Inferior parietal cortex (tissue), 1 donor: ENCODE measurements around the gene GOLGA8S.
"Not testable (repeated sequence)": the region's sequence is repeated elsewhere in the genome, so short reads cannot be mapped to it uniquely, and the experiment has no call there.

Experiments
- DNase-seq: peaks from one replicate; pipeline ENCODE4 v3.0.0-alpha.2; 2016; ENCODE audit errors: extremely low spot score

Gene GOLGA8S

DNA sequence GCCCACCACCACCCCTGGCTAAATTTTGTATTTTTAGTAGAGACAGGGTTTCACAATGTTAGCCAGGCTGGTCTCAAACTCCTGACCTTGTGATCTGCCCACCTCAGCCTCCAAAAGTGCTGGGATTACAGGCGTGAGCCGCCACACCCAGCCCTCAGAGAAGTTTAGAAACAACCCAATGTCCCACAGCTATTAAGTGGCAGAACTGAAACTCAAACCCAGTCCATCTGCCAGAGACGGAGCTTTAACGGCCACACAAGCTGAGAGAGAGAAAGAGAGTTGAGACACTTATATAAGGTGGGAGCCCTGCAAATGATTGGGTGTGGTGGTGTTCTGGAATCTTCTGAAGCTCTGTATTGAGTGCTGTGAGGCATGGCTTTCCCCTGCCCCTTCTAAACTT lies 43.8 kb downstream of the GOLGA8S start:
- DNase-seq, result not testable (repeated sequence)

DNA sequence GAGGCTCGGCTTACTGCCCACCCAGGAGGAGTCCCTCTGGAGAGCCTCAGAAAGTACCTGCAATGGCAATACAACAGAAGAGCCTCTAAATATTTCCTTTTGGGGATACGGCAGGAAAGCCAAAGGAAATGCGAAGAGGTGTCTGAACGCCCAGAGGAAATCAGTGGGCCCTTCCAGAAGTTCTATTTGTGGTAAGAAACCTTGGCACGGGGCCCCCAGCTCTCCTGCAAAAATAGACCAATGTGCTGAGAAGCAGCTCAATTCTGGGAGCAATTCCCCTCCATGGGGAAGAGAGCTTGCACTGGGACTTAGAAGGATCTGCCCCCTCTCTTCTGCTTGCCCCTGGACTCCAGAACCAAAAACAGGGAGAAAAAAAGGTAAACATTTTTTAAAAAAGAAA lies 44.7 kb downstream of the GOLGA8S start:
- not testable (repeated sequence) for DNase-seq

DNA sequence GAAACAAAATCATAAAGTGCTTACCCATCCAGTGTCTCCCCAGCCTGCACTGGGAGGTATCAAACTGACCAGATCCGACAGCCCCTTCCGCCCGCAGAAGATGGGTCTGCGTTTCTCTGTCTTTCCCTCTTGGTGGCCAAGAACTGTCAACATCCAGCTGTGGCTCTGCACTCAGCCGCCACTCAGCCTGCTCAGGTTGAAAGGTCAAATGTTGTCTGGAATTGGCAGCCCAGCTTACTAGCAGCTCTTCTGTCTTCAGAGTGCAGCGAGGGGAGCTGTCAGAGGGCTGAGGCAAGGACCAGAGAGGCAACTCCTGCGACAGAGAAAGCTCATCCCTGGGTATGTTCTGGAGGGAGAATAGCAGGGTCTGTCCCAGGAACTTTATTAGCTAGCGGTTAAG lies 47.1 kb downstream of the GOLGA8S start:
- no peak for DNase-seq

DNA sequence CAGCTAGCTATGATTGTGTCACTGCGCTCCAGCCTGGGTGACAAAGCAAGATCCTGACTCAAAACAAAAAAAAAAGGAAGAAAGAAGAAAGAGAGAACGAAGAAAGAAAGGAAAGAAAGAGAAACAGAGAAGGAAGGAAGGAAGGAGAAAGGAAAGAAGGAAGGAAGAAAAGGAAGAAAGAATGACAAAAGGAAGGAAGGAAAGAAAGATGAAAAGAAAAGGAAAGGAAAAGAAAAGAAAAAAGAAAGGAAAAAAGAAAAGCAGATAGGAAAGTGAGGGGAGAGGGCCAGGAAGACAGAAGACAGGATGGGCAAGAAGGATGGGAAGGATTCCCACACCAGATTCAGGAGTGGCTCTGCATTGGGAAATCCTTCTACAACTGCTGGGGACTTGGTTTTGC lies 47.6 kb downstream of the GOLGA8S start:
- no peak for DNase-seq

DNA sequence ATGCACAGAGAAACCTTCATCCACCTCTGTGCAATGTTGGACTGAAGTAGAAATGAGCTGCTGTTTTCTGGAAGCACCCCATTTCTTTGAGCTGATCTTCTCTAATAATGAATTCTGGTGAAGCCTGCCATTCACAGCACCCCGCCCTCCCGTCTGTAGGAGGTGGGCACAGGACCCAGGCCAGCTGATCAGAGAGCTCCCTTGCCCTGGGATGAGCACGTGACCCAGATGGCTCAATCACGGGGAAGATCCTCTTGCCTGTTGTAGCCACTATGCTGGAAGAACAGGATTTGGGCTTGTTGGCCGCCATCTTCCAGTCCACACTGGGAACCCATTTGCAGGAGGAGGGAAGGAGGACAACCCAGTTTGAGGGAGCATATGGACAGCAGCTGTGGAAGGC lies 48.0 kb downstream of the GOLGA8S start:
- no peak for DNase-seq

DNA sequence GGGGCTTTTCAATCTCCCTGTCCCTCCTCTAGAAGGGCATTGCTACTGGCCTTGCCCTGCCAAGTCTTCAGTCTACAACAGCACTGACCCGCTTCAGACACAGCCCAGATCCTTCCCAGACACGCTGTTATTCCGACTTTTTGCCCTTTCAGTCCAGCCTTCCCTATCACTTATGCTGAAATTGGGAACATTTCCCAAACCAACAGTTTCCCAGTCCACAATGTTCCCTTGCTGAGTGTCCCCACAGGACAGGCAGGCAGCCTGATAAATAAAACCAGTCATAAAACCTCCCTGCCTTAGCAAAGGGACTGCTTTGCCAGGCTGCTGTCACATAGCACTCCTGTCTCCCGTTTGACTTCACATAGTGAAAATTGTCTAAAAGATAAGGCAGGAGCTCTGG lies 49.0 kb downstream of the GOLGA8S start:
- no peak for DNase-seq

DNA sequence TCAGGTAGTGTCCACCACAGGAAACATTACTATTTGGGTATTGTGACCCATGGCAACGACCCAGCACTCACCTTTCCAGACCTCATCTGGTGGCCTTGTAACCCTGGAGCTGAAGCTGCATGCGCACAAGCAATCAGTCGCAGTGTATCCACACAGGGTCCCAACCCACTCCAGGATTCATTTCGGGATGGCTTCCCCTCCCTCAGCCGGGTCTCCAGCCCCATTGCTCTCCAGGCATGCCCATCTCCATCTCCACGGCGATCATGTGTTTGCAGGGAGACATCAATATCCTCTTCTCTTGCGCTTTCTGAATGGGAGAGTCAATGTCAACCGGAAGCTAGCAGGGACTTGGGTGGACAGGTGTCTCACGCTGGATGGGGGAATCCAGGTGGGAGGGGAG lies 57.3 kb downstream of the GOLGA8S start:
- no peak for DNase-seq

DNA sequence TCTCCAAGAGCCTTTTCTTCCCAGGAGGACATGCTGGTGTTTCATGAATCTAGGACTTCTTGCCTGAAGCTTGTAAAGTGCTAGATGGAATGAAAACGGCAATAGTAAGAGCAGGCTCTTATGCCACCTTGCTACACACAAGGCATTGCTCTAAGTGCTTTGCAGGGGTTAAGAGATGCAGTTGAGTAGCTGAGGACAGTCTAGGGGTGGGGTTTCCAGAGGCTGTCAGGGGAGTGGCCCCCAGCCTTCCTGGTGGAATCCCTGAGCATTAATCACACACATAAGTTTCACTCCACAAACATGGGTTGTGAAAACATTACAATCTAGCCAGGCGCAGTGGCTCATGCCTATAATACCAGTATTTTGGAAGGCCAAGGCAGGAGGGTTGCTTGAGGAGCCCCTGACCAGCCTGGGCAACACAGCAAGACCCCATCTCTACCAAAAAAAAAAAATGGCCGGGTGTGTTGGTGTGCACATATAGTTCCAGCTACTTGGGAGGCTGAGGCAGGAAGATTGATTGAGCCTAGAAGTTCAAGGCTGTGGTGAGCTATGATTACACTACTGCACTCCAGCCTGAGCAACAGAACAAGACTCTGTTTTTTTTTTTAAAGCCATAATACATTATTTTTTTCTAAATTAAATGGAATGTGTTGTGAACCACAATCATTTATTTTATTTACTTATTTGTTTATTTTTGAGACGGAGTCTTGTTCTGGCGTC lies 58.5 kb downstream of the GOLGA8S start:
- DNase-seq, result not testable (repeated sequence)
